GM18526 (cell line): ENCODE data around the gene SULT1C3.

Source experiments
- POLR2A ChIP-seq: IDR thresholded peaks from 3 replicates; pipeline ENCODE4 v1.6.1; 2011; ENCODE audit not compliant: insufficient read length; ENCODE audit errors: extremely low read depth

Gene SULT1C3

DNA sequence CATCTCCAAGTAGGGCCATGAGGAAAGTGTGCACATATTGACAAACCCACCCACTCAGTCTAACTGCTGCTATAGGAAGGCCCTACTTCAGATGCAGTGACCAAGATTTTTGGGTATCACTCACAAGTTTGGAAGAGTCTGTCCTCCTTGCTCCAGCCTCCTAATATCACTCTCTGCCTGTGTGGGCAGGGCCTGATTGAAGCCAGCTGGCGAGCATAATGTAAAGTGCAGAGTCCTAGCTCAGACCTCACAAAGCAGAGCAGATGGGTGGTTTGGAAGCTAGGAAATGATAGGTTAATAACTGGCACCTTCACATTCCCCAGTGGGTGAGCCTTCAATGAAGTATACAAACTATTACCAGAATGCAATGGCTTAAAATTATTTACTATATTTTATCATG, 11.2 kb upstream of the SULT1C3 start:
- no peak for TF ChIP-seq POLR2A

DNA sequence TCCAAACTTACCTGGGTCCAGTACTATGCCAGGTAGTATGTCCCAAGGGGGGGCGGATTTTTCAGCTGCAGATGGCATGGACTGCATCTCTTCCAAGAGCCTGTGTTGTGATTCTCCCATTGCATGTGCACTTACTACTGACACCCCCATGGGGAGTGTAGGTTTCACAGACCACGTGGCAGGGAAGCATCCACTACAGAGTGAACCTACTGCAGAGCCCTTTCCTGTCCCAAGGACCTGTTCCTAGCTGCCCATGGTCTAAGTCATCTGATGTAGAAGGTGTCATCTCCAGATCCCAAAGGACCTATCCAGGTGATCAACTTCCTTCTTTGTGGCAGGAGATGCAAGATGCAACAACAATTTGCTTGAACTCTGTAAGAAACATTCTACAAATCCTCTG, 9.9 kb upstream of the SULT1C3 start:
- TF ChIP-seq POLR2A: no peak

DNA sequence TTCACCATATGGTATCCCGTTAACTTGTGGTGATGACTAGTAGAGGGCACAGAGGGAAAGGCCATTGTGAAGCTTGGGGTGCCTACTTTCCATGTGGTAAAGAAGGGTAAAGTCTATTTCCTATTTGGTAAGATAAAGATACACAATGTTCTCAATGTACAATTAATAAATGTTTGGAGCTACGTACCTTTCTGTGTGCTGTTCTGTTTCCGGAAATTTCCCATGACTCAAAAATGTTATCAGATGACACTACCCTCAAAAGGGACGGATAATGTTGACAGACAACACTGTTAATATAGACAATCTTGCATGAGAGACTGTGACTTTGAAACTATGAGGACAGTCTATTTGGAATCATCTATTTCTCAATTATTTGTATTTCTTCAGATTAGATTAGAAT, 4.2 kb upstream of the SULT1C3 start:
- no peak for TF ChIP-seq POLR2A

DNA sequence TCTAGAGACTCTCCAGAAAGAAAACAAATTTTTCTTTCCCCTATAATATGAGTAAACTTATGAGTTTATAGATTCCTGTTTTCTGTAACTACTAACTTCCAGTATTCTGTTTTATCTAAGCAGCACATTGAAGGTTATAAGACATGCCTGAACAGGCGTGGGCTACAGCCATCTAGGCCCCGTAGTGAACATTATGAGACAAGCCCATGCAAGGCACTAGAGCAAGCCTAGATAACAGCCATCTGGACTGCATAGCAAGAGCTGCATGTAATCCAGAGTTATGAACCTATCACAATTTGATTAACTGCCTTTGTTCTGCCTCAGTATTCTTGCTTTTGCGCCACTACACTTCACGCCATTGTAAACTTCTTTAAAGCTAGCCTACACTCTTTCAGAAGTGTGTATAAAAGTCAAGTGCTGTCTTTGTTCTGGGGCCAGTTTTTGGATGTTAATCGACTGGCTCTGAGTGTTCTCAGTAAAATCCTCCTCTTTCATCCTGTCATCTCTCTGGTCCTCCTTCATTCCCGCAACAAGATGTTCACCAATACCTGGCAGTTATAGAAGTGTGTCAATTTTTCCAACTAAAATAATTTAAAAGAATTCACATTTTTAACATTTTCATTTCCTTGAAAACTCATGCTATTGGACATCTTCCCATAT, 3.0 kb upstream of the SULT1C3 start:
- TF ChIP-seq POLR2A: no peak

DNA sequence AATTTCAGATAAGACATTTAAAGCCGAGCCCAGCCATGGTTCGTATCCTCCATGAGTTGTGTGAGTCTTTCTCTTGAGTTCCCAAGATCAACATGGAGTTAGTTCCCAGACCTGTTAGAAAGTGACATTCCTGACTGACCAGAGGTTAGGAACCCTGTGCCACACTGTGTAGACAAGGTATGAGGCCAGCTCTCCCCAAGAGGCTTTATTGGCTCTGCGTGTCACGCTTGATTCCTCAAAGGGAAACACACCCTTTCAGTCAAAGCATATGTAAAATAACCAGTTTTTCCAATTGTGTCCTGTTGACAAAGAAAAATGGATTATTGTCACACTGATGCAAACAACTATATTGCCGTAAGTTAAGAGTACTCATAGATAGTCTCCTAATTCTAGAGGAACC, 1.2 kb downstream of the SULT1C3 start:
- TF ChIP-seq POLR2A: no peak

DNA sequence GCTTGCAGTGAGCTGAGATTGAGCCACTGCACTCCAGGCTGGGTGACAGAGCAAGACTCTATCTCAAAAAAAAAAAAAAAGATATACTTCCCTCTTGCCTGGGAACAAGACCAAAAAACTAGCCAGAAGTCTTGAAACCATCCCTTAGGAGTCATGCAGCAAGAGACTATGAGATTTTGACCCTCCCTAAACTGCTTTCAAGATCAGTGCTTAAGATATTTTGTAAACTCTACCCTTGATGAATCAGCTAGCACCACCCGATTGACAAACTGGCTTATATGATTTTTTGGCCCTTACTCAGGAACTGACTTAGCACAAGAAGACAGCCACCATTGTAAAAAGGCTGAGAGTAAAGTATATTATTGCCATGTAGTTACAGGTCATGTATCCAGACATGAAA, 3.8 kb downstream of the SULT1C3 start:
- TF ChIP-seq POLR2A: no peak

DNA sequence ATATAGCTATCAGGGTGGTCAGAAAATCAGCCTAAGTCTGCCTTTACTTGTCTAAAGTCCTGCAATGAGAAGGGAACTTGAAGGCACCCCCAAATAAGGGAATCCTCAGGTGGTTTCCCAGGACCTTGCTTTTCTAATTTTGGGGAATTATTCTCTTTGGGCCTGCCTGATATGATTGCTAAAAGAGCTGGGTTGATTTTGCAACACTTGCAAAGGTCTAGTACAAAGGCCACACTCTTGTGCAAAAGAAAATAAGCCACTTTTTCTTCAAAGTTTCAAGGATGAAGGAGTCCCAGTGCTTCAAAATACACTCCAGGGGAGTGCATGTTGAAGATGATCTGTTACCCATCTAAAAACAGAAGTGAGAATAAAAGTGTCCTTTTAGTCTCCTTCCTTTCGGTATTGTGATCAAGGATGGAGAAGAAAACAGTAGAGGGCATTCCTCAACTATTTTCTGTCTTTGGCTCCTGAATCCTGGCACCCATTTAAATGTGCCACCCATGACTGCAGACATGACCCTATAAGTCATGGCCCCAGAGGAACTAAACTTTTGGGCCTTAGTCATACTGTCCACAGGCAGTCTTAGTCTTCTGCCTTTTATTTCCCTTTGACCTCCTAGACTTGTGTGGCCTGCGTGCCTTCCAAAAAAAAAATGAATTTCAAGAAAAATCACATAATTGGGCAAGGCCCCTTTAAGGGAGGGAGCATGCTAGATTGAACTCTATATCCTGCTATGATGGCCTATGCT, 5.1 kb downstream of the SULT1C3 start:
- TF ChIP-seq POLR2A: no peak

DNA sequence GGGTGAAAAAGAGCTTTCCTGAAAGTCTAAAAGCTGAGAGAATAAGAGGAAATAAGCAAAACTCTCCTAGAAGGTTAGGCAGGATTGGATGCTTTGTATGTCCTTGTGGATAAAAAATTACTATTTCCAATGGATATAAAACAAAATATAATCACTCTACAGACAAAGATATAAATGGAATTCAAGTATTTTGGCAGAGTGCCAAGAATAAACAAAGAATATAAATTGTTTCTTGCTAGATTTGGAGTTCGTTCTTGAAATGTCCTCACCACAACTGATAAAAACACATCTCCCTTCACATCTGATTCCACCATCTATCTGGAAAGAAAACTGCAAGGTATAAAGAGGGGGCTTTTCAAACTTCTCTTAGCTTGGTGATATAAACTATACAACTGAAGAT, 13.3 kb downstream of the SULT1C3 start:
- no peak for TF ChIP-seq POLR2A

DNA sequence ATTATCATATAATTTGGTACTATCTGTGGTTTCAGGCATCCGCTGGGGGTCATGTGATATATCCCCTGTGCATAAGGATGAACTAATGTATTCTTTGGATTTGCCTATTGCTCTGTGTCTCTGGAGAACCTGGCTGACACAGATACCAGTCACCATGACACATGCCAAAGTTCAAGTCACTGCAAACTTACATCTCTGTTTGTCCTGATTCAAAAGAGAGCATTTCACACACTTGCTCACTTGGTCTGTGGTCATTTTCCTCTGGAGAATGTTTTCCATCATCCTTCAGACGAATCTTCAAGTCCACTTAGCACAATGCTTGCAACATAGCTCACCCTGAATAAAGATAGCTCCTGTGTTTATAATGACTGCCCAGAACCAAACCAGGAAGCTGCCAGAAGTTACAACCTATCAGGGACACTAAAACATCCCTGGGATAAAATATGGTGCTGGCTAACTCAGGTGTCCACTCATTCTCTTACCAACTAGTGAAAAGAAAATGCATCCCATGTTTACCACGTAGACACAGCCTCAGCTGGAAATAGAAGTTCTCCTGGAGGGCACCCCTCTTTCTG, 18.1 kb downstream of the SULT1C3 start:
- no peak for TF ChIP-seq POLR2A

DNA sequence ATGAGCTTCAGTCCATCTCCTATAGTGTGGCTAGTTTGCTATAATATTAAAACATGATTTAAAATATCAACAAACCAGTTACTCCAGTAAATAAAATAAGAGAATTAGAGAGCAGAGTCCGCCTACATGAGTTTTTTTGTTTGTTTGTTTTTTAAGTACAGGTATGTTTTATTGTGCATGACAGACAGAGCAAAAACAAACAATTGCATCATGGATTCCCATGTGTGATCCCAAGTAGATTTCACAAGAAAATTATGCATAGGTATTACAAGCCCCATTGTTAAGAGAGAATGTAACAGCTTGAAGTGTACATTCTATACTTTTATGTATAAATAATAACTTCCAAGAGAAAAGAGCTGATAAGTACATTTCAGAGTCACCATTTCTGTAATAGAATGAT, 21.0 kb downstream of the SULT1C3 start:
- no peak for TF ChIP-seq POLR2A

DNA sequence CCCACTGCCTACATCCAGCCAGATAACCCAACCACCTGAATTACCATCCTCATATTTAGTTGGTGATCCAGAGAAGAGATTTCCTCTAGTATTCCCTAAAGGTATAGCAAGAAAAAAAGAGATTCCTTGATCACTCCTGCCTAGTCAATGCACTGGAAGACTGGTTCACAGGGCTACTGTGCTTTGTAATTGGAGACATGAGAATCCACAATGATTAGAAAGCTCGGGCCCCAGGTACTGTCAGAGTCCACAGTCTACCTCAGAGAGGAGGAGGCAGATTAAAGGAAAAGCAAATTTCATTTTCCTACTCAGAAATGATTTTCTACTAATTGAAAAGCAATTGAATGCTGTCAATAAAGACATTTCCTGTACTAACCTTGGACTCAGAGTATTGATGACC, 22.3 kb downstream of the SULT1C3 start:
- TF ChIP-seq POLR2A: no peak

DNA sequence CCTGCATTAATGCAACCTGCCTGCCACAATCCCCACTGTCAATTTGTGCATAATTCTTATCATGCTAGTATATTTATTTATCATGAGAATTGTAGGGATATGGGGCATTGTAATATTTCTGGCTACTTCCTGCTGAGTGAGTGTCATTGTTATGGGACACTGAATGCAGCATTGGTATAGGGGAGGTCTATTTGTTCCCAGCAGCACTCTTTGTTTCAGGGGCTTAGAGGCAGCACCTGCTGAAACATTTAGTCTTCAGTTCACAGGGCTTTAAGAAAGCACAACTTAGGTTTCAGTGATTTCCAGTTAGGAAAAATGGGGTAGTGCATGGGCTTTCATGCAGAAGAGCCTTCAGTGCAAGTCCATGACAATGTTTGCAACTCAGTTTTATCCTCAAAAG, 23.6 kb downstream of the SULT1C3 start:
- TF ChIP-seq POLR2A: no peak

DNA sequence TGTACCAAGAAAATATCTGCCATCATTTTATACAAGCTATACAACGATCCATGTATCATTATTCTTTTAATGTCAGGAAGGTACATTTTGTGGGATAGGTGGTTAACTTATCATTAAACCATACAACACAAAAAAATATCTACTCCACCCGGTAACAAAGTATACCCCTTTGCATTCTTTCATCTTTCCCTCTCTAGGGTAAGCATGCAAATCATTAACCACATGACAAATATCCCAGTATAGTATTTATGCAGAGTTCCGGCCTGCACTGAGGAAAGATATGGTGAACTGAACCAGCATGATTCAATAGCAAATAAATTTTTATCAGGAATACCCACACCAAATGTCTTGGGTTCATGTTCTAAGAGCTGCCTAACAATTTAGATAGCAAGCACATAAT, 26.4 kb downstream of the SULT1C3 start:
- no peak for TF ChIP-seq POLR2A

DNA sequence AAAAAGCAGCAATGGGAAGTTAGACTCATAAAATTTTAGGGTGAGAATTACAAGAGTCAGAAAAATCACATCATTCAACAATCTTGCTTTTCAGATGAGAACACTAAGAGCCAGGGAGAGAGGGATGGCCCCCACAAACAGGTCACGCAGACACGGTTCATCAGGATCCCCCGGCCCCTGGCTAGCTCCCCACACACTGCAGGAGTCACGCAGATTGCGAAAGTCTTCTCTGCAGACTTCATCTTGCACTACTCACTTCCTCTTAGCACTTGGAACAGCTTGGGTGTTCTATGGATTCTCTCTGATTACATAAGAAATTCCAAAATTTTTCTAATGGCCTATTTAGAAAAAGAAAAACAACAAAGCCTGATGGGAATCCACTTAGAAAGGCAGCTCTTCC, 27.3 kb downstream of the SULT1C3 start:
- TF ChIP-seq POLR2A: no peak

DNA sequence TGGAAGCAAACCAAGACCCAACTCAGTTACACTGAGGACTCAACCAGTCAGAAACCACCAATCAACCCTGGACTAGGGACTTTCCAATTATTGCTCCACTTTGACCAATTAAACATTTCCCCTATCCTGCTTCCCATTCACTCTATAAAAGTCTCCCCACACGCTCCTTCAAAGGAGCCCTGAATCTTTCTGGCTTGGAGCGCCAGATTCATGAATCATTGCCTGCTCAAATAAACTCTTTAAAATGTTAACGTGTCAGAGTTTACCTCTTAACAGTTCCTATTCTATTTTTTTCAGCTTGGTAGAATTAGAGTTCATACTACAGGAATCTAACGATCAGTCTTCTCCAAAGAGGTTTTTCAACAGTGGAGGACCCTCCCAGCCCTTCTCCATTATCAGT, 28.2 kb downstream of the SULT1C3 start:
- no peak for TF ChIP-seq POLR2A

DNA sequence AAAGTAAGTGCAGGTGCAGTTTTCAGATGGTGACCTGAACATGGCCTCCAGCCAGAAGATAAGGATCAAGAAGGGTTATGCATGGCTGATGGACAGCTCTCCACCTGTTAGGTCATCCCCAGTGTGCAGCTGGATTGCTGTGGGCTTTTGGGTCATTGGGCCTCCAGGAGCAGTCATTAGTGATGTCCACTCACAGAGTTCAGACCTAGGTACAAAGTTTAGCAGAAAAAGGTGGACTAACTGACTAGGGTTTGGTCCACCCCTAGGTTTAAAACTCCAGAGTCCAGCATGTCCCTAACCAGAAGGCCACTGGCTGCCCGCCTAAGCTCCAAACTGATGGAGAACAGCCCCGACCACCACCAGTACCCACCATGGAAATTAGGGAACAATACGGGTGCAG, 30.6 kb downstream of the SULT1C3 start:
- TF ChIP-seq POLR2A: no peak
